DMS 273 (cell line): ENCODE data around the gene SH2B3.

Source experiments
- DNase-seq: peaks from one replicate; lab custom pipeline; 2025; ENCODE audit not compliant: unreplicated experiment; lab: John Stamatoyannopoulos, UW

SH2B3 gene

GRCh38 chr12:111408686-111409402 is 3.1 kb downstream of the SH2B3 start:
- peak; percentile 6 for DNase-seq

- DNase-seq, result peak; percentile 20
Measured at GRCh38 chr12:111409403-111409779, 3.7 kb downstream of the SH2B3 start.

GRCh38 chr12:111409780-111410430 is 4.2 kb downstream of the SH2B3 start:
- no peak for DNase-seq

GRCh38 chr12:111410431-111411184 is 4.9 kb downstream of the SH2B3 start:
- no peak for DNase-seq

- DNase-seq, result no peak
Measured at GRCh38 chr12:111411185-111411764, 5.6 kb downstream of the SH2B3 start.

- DNase-seq, result no peak
Measured at GRCh38 chr12:111412007-111412829, 6.5 kb downstream of the SH2B3 start.

- DNase-seq, result no peak
Measured at GRCh38 chr12:111412830-111413441, 7.2 kb downstream of the SH2B3 start.

GRCh38 chr12:111413442-111414086 is 7.8 kb downstream of the SH2B3 start:
- no peak for DNase-seq

GRCh38 chr12:111414711-111415252 is 9.1 kb downstream of the SH2B3 start:
- no peak for DNase-seq

GRCh38 chr12:111417290-111417689 is 11.6 kb downstream of the SH2B3 start:
- no peak for DNase-seq

- DNase-seq, result no peak
Measured at GRCh38 chr12:111417784-111418593, 12.3 kb downstream of the SH2B3 start.

- no peak for DNase-seq
Measured at GRCh38 chr12:111418594-111418880, 12.8 kb downstream of the SH2B3 start.

- no peak for DNase-seq
Measured at GRCh38 chr12:111419784-111420183, 14.1 kb downstream of the SH2B3 start.

GRCh38 chr12:111420494-111420893 is 14.8 kb downstream of the SH2B3 start:
- DNase-seq, result no peak

GRCh38 chr12:111424189-111424792 is 18.6 kb downstream of the SH2B3 start:
- DNase-seq, result no peak

GRCh38 chr12:111424793-111425251 is 19.1 kb downstream of the SH2B3 start:
- DNase-seq, result no peak

- DNase-seq, result no peak
Measured at GRCh38 chr12:111425655-111426054, 19.9 kb downstream of the SH2B3 start.
